ENCODE measurements around the gene PUM1.

GRCh38 chr1:30950700-30951099, 114.8 kb downstream of the PUM1 start:
- TF ChIP-seq CTCF (conservative IDR thresholded peaks at IDR 0.05) (no peak), ZFX (IDR thresholded peaks at IDR 0.05) (no peak)
